PC-9 (cell line): Measurements from ENCODE around the gene HEXIM1. TPM values are rescaled to one million over a fixed set of nuclear protein-coding genes. Genes with fewer than 3 reads are reported as not detected.

Experiments
- BruUV-seq: library from RNA; stranded (reverse); fragments of 400-500 nt; replicated peaks from 2 replicates; lab custom pipeline; 2021; lab: Mats Ljungman, UMichigan
- CTCF ChIA-PET: fragments of 300-600 bp; sonication (Branson Sonifier 250); formaldehyde crosslinking; loops from one replicate; lab custom pipeline; 2022; ENCODE audit warnings: antibody characterized with exemption; lab: Charles Lee
- POLR2A ChIA-PET: fragments of 300-600 bp; sonication (Branson Sonifier 250); formaldehyde crosslinking; loops from one replicate; lab custom pipeline; 2022; ENCODE audit warnings: antibody characterized with exemption; ENCODE audit not compliant: unreplicated experiment; lab: Charles Lee
- DNase-seq, 2 experiments: peaks; one replicate each; pipeline versions ENCODE4 v3.0.0 to v3.0.0-alpha.2; 2015 to 2022; ENCODE audit warnings: mixed read lengths in 1 of 2
- H2AFZ ChIP-seq: fragments of 200-600 bp; sonication (generic); 2 replicates; pipeline ENCODE4 v1.8.1; 2017; ENCODE audit warnings: antibody characterized with exemption
- H3F3A ChIP-seq: fragments of 200-600 bp; sonication (generic); 2 replicates; pipeline ENCODE4 v1.8.1; 2017; ENCODE audit warnings: antibody characterized with exemption, mild to moderate bottlenecking, low read depth; ENCODE audit not compliant: insufficient read depth
- H3K27ac ChIP-seq: fragments of 200-600 bp; sonication (generic); 2 replicates; pipeline ENCODE4 v1.6.1; 2016; ENCODE audit warnings: mixed run types
- H3K27me3 ChIP-seq: fragments of 200-600 bp; sonication (generic); 2 replicates; pipeline ENCODE4 v1.6.1; 2016; ENCODE audit warnings: low read depth, mixed run types; ENCODE audit not compliant: insufficient read depth
- H3K36me3 ChIP-seq: fragments of 200-600 bp; sonication (generic); 2 replicates; pipeline ENCODE4 v1.6.1; 2016; ENCODE audit warnings: low read depth, mixed run types
- H3K4me1 ChIP-seq: fragments of 200-600 bp; sonication (generic); replicated peaks from 2 replicates; pipeline ENCODE4 v1.6.1; 2016; ENCODE audit warnings: mixed run types; ENCODE audit not compliant: insufficient read depth
- H3K4me2 ChIP-seq: fragments of 200-600 bp; sonication (generic); 2 replicates; pipeline ENCODE4 v1.6.1; 2017; ENCODE audit warnings: mixed run types
- H3K4me3 ChIP-seq: fragments of 200-600 bp; sonication (generic); 2 replicates; pipeline ENCODE4 v1.6.1; 2016; ENCODE audit warnings: mixed run types
- H3K79me2 ChIP-seq: fragments of 200-600 bp; sonication (generic); 2 replicates; pipeline ENCODE4 v1.6.1; 2017; ENCODE audit warnings: low read depth, mixed run types
- H3K9me2 ChIP-seq: fragments of 200-600 bp; sonication (generic); 2 replicates; pipeline ENCODE4 v1.8.1; 2017; ENCODE audit warnings: mild to moderate bottlenecking; ENCODE audit not compliant: insufficient read depth
- H3K9me3 ChIP-seq: fragments of 200-600 bp; sonication (generic); 2 replicates; pipeline ENCODE4 v1.8.1; 2016; ENCODE audit warnings: low read depth; ENCODE audit not compliant: insufficient read depth
- H4K20me1 ChIP-seq: fragments of 200-600 bp; sonication (generic); 2 replicates; pipeline ENCODE4 v1.8.1; 2017; ENCODE audit not compliant: insufficient read depth
- EZH2 ChIP-seq: fragments of 200-600 bp; sonication (generic); IDR thresholded peaks from 2 replicates; pipeline ENCODE4 v1.8.0; 2017; ENCODE audit warnings: antibody characterized with exemption, low read depth
- intact Hi-C: fragments of 100-400 bp; cut with micrococcal nuclease; formaldehyde crosslinking; loops from one replicate; pipeline ENCODE4 v1.10.0; 2022; ENCODE audit not compliant: unreplicated experiment
- total RNA-seq: library from RNA; stranded (reverse); gene quantifications from 2 replicates; pipeline ENCODE4 v1.2.3, GENCODE V29; 2021
- TF ChIP-seq, protein P1 (sequence below): fragments of 200-600 bp; sonication (generic); conservative IDR thresholded peaks from 2 replicates; pipeline ENCODE4 v1.6.1; 2017; ENCODE audit warnings: mixed run types, antibody characterized with exemption, mild to moderate bottlenecking, moderate library complexity

HEXIM1 gene
- total RNA-seq, 1 experiment from 2014 or later: 64.9 TPM

DNA sequence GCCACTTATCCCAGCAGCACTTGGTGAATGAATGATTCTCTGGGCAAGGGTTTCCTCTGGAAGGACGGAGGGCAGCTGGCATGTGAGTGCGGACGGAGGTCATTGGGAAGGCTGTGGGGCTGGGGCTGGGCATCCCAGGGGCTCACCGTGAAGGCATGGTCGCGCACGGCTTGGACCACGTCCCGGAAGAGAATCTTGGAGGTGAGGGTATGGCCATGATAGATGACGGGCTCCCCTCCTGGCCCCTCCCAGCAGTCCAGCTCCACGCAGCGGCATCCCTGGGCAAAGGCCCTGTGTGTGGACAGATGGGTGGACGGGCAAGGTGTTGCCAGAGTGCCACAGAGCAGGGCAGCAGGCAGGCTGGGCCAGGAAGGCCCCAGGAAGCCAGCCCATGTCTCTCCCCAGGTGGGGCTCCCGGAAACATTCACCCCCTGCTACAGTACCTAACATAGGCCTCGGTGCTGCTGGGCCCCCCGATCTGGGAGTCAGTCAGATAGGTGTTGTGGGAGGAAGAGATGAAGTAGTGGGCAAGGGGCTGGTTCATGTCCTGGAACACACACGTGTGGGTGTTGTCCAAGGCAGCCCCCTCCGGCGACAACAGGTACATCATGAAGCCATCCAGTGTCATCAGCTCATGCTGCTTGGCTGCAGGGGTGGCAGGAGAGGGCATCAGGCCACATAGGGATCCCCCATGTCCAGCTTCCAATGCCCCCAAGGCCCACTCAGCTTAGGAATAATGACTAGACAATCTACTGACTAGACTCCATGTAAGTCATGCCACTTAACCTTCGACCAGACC is 30.2 kb upstream of the HEXIM1 start:
- Histone ChIP-seq H3K9me2 (no peaks in the 10 kb centered on the region), H3K27ac (no peak overlapping the region), H4K20me1 (no peaks in the 10 kb centered on the region), H3K79me2 (no peaks in the 10 kb centered on the region), H3F3A (peaks cover 6% of the 10 kb centered on the region; the same call in 1 of the 2 replicates), H2AFZ (no peak overlapping the region), H3K4me1 (peaks cover 11% of the 10 kb centered on the region), H3K27me3 (no peaks in the 10 kb centered on the region), H3K4me2 (no peak overlapping the region), H3K36me3 (no peaks in the 10 kb centered on the region), H3K4me3 (no peak overlapping the region), H3K9me3 (no peaks in the 10 kb centered on the region)
- no peak for TF ChIP-seq EZH2
- TF ChIP-seq, protein P1, sequence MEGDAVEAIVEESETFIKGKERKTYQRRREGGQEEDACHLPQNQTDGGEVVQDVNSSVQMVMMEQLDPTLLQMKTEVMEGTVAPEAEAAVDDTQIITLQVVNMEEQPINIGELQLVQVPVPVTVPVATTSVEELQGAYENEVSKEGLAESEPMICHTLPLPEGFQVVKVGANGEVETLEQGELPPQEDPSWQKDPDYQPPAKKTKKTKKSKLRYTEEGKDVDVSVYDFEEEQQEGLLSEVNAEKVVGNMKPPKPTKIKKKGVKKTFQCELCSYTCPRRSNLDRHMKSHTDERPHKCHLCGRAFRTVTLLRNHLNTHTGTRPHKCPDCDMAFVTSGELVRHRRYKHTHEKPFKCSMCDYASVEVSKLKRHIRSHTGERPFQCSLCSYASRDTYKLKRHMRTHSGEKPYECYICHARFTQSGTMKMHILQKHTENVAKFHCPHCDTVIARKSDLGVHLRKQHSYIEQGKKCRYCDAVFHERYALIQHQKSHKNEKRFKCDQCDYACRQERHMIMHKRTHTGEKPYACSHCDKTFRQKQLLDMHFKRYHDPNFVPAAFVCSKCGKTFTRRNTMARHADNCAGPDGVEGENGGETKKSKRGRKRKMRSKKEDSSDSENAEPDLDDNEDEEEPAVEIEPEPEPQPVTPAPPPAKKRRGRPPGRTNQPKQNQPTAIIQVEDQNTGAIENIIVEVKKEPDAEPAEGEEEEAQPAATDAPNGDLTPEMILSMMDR: no peak
- BruUV-seq: no TSS peak
- POLR2A ChIA-PET: no interaction called here
- intact Hi-C loops: no loop called here
- DNase-seq: no peak
- CTCF ChIA-PET: interaction anchor here (1.6 kb wide), 1 partner anchor 9 kb away, joined by 3 read pairs; no protein-coding TSS in a partner anchor

DNA sequence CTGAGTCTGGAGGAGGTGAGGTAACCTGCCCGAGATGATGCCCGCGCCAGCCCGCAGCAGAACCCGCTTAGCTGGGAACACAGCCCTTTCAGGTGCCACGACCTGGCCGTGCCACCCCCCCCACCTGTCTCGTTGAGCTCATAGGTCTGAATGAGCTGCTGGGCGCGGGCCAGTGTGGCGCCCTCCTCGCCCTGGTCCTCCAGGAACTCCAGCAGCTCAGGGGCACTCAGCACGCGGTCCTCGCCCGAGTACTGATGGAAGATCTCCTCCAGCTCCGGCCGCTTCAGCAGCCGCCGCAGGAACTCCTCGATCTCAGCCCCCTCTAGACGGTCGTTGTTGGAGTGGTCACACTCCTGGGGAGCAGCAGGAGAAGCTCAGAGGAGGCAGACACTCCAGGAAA is 29.6 kb upstream of the HEXIM1 start:
- intact Hi-C loops: no loop called here
- Histone ChIP-seq H3K4me1 (peaks cover 18% of the 10 kb centered on the region), H3K9me2 (no peaks in the 10 kb centered on the region), H3K27me3 (no peaks in the 10 kb centered on the region), H3F3A (peaks cover 12% of the 10 kb centered on the region; the same call in 1 of the 2 replicates), H3K4me3 (no peak overlapping the region), H2AFZ (no peak overlapping the region), H3K4me2 (no peak overlapping the region), H3K27ac (no peak overlapping the region), H4K20me1 (no peaks in the 10 kb centered on the region), H3K9me3 (no peaks in the 10 kb centered on the region), H3K79me2 (peaks cover 5% of the 10 kb centered on the region; the same call in 1 of the 2 replicates), H3K36me3 (no peaks in the 10 kb centered on the region)
- ChIA-PET POLR2A (no interaction called here), CTCF (interaction anchor here (1.6 kb wide), 1 partner anchor 10 kb away, joined by 3 read pairs; no protein-coding TSS in a partner anchor)
- DNase-seq: no peak
- TF ChIP-seq EZH2: no peak
- no TSS peak for BruUV-seq

DNA sequence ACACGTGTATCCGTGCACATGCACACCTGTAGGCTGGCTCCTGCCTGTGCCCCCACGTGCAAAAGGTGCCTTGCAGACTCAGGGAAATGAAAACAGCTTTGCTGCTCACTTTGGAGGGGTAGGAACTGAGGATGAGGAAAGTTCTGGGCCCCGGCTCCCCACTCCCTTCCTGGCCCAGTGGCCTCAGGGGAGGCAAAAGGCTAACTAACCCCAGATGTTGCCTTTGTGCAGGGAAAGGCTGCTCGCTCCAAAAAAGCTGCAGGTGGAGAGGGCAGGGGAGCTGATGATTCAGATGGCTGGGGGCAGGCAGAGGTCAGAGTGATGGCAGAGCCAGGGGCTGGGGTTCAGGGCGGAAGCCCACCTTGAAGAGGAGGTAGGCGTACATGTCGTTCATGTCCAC is 28.3 kb upstream of the HEXIM1 start:
- Histone ChIP-seq H3K4me2 (no peak overlapping the region), H3K4me1 (peaks cover 30% of the 10 kb centered on the region), H3K36me3 (no peaks in the 10 kb centered on the region), H2AFZ (no peak overlapping the region), H3K27me3 (no peaks in the 10 kb centered on the region), H3F3A (peaks cover 21% of the 10 kb centered on the region), H3K9me2 (no peaks in the 10 kb centered on the region), H3K9me3 (no peaks in the 10 kb centered on the region), H3K79me2 (peaks cover 7% of the 10 kb centered on the region; the same call in 1 of the 2 replicates), H4K20me1 (no peaks in the 10 kb centered on the region), H3K27ac (no peak overlapping the region), H3K4me3 (no peak overlapping the region)
- BruUV-seq: no TSS peak
- intact Hi-C loops: no loop called here
- ChIA-PET POLR2A (no interaction called here), CTCF (no interaction called here)
- TF ChIP-seq, protein P1: no peak
- no peak for TF ChIP-seq EZH2
- no peak for DNase-seq
